Upper lobe of left lung (tissue), 6 donors: ENCODE measurements around the gene METTL23. TPM values are rescaled to one million over a fixed set of nuclear protein-coding genes. Genes with fewer than 3 reads are reported as not detected.

Experiments
- ATAC-seq, 2 donors: fragments of 200-7000 bp; cut with Tn5 transposase; one replicate each; pipeline ENCODE4 v1.9.1; 2022; ENCODE audit warnings: mild to moderate bottlenecking in 2 of 2, moderate library complexity in 2 of 2; ENCODE audit not compliant: low FRiP score in 2 of 2
- DNase-seq, 2 donors: peaks; one replicate each; pipeline ENCODE4 v3.0.0-alpha.2; 2019 to 2020
- H3K27ac ChIP-seq, 4 donors: fragments of 200-600 bp; sonication (generic); one replicate each; pipeline ENCODE4 v1.5.1; 2016 to 2019
- H3K27me3 ChIP-seq, 4 donors: fragments of 200-600 bp; sonication (generic); one replicate each; pipeline ENCODE4 v1.5.1; 2017 to 2019
- H3K36me3 ChIP-seq, 4 donors: fragments of 200-600 bp; sonication (generic); one replicate each; pipeline ENCODE4 v1.5.1; 2016 to 2019
- H3K4me1 ChIP-seq, 4 donors: fragments of 200-600 bp; sonication (generic); one replicate each; pipeline ENCODE4 v1.5.1; 2018 to 2019
- H3K4me3 ChIP-seq, 4 donors: fragments of 200-600 bp; sonication (generic); one replicate each; pipeline ENCODE4 v1.5.1; 2017 to 2019; ENCODE audit warnings: mild to moderate bottlenecking in 2 of 4, moderate library complexity in 1 of 4
- H3K9me3 ChIP-seq, 4 donors: fragments of 200-600 bp; sonication (generic); one replicate each; pipeline ENCODE4 v1.5.1; 2018 to 2019
- EP300 ChIP-seq, 4 donors: sonication (generic); formaldehyde crosslinking; IDR thresholded peaks; one replicate each; pipeline ENCODE4 v1.5.1; 2017; ENCODE audit warnings: antibody characterized with exemption in 4 of 4, control low read depth in 2 of 4
- POLR2A ChIP-seq, 4 donors: fragments of 450-650 bp; IDR thresholded peaks; one replicate each; pipeline ENCODE4 v1.5.1; 2016 to 2017; ENCODE audit warnings: antibody characterized with exemption in 4 of 4, mild to moderate bottlenecking in 2 of 4
- POLR2AphosphoS5 ChIP-seq, 2 donors: sonication (generic); formaldehyde crosslinking; IDR thresholded peaks; one replicate each; pipeline ENCODE4 v1.5.1; 2017; ENCODE audit warnings: antibody characterized with exemption in 2 of 2
- WGBS, 2 donors: methylation state at CpG; one replicate each; pipeline ENCODE4 v1.1.5; 2017 to 2018; 5-methylcytosine and 5-hydroxymethylcytosine counted together
- total RNA-seq, 6 donors: library from RNA; depleted of rRNA in 4 of 6; stranded (reverse); fragments of >200 nt in 4 of 6; gene quantifications; one replicate each; pipeline versions ENCODE4 v1.1.0 to v1.2.1, GENCODE V29; 2016 to 2021
- TF ChIP-seq, protein P1 (sequence below), 6 experiments: fragments of 450-650 bp in 4 of 6; fragments of 200-600 bp in 2 of 6; sonication (generic) in 2 of 6; IDR thresholded peaks; one replicate each; pipeline ENCODE4 v1.5.1; 2016 to 2019; ENCODE audit warnings: antibody characterized with exemption in 6 of 6
- donor health status: DM: no; HTN: no; CAD: no; lungs with moderate emphysema.
- donor health status: DM: no; HTN: yes; CAD: no; lungs with severe emphysema.

The METTL23 gene
- total RNA-seq, 6 donors from 2014 or later, result 13.6 to 38.9 (median 28.3) TPM

GRCh38 chr17:76700617-76701470 lies 25.8 kb upstream of the METTL23 start:
- Histone ChIP-seq H3K4me3 (peak overlapping the region in 2 of 4 donors; percentile 2 to 38), H3K36me3 (no peaks in the 10 kb centered on the region), H3K4me1 (peaks cover 41 to 63% (median 48%) of the 10 kb centered on the region in 4 donors), H3K27ac (peak overlapping the region; percentile 81 to 88 (median 88)), H3K9me3 (no peaks in the 10 kb centered on the region), H3K27me3 (no peaks in the 10 kb centered on the region)
- DNase-seq (no peak), ATAC-seq (peak; percentile 79 to 85)
- peak; percentile 53 to 63 for TF ChIP-seq POLR2AphosphoS5 (IDR thresholded peaks at IDR 0.05)
- peak in 2 of 4 donors; percentile 18 to 29 for TF ChIP-seq POLR2A (IDR thresholded peaks at IDR 0.05)
- TF ChIP-seq, protein P1, sequence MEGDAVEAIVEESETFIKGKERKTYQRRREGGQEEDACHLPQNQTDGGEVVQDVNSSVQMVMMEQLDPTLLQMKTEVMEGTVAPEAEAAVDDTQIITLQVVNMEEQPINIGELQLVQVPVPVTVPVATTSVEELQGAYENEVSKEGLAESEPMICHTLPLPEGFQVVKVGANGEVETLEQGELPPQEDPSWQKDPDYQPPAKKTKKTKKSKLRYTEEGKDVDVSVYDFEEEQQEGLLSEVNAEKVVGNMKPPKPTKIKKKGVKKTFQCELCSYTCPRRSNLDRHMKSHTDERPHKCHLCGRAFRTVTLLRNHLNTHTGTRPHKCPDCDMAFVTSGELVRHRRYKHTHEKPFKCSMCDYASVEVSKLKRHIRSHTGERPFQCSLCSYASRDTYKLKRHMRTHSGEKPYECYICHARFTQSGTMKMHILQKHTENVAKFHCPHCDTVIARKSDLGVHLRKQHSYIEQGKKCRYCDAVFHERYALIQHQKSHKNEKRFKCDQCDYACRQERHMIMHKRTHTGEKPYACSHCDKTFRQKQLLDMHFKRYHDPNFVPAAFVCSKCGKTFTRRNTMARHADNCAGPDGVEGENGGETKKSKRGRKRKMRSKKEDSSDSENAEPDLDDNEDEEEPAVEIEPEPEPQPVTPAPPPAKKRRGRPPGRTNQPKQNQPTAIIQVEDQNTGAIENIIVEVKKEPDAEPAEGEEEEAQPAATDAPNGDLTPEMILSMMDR (IDR thresholded peaks at IDR 0.05), result no peak
- peak in 1 of 4 donors; percentile 29 for TF ChIP-seq EP300 (IDR thresholded peaks at IDR 0.05)
- WGBS, 2 donors, result 57 to 59% methylated on average over 33 of the region's 33 CpGs

GRCh38 chr17:76701471-76701967 lies 25.1 kb upstream of the METTL23 start:
- Histone ChIP-seq H3K36me3 (no peaks in the 10 kb centered on the region), H3K4me1 (peaks cover 34 to 57% (median 44%) of the 10 kb centered on the region in 4 donors), H3K9me3 (no peaks in the 10 kb centered on the region), H3K4me3 (peak overlapping the region in 2 of 4 donors; percentile 2 to 38), H3K27ac (peak overlapping the region; percentile 81 to 88 (median 88)), H3K27me3 (no peaks in the 10 kb centered on the region)
- TF ChIP-seq POLR2A (IDR thresholded peaks at IDR 0.05) (no peak), EP300 (IDR thresholded peaks at IDR 0.05) (no peak), POLR2AphosphoS5 (IDR thresholded peaks at IDR 0.05) (no peak)
- TF ChIP-seq, protein P1 (IDR thresholded peaks at IDR 0.05), result no peak
- ATAC-seq, result no peak
- DNase-seq, result no peak
- 68 to 76% methylated on average over 5 to 11 of the region's 11 CpGs for WGBS, 2 donors

DNA sequence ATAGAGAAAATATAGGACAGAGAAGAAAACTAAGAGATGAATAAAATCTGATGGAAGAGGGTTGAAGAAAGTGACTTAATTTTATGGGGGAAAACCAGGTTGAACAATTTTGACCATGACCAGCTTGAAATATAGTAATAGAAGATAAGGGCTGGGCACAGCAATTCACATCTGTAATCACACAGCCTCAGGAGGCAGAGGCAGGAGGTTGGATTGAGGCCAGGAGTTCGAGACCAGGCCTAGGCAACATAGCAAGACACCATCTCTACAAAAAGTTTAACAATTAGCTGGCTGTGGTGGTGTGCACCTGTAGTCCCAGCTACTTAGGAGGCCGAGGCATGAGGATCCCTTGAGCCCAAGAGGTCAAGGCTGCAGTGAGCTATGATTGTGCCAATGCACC lies 24.6 kb upstream of the METTL23 start:
- Histone ChIP-seq H3K36me3 (no peaks in the 10 kb centered on the region), H3K4me3 (no peak overlapping the region), H3K9me3 (no peaks in the 10 kb centered on the region), H3K27ac (peak overlapping the region in 2 of 4 donors; percentile 88), H3K4me1 (peaks cover 29 to 51% (median 41%) of the 10 kb centered on the region in 4 donors), H3K27me3 (no peaks in the 10 kb centered on the region)
- TF ChIP-seq POLR2A (IDR thresholded peaks at IDR 0.05) (no peak), POLR2AphosphoS5 (IDR thresholded peaks at IDR 0.05) (no peak), EP300 (IDR thresholded peaks at IDR 0.05) (no peak)
- TF ChIP-seq, protein P1 (IDR thresholded peaks at IDR 0.05), result no peak
- 60 to 61% methylated on average over 2 of the region's 2 CpGs for WGBS, 2 donors
- ATAC-seq (no peak), DNase-seq (no peak)

- no peaks in the 10 kb centered on the region for H3K27me3 ChIP-seq
- no peaks in the 10 kb centered on the region for H3K36me3 ChIP-seq
- no peak for DNase-seq
- ATAC-seq, result no peak
- H3K9me3 ChIP-seq, result no peaks in the 10 kb centered on the region
- no peak for TF ChIP-seq POLR2A (IDR thresholded peaks at IDR 0.05)
- TF ChIP-seq EP300 (IDR thresholded peaks at IDR 0.05), result no peak
- TF ChIP-seq, protein P1 (IDR thresholded peaks at IDR 0.05), result no peak
- TF ChIP-seq POLR2AphosphoS5 (IDR thresholded peaks at IDR 0.05), result no peak
- H3K4me3 ChIP-seq, result no peak overlapping the region
- peaks cover 25 to 45% (median 38%) of the 10 kb centered on the region in 4 donors for H3K4me1 ChIP-seq
- H3K27ac ChIP-seq, result no peak overlapping the region
- WGBS, 2 donors, result 91 to 93% methylated on average over 10 of the region's 10 CpGs
Observed at GRCh38 chr17:76702941-76703637, 23.6 kb upstream of the METTL23 start.
